ENCODE measurements around the gene ATP6V1C2. TPM values are rescaled to one million over a fixed set of nuclear protein-coding genes. Genes with fewer than 3 reads are reported as not detected.

Gene ATP6V1C2
- total and polyA plus RNA-seq, 2 donors (not counting 3 experiments of a cell fraction or from before 2014, with no cell fraction given), result 0.03 to 0.13 TPM

DNA sequence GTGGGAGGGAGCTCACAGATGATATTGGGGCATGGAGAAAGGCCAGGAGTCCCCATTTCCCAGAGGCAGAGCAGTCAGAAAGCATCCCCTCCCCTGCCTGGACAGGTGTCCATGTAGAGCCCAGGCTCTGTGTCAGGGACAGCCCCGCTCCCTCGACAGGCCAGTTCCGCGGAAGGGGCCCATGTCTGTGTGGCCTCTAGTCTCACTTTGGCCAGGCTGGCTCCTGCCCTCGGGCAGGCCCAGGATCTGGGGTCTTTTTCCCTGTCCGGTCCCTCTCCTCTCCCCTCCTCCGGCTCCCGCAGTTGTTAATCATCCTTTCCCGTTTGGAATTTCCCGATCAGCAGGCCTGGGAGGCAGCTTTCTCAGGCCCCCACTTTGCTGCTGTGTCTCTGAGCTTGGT is 111.6 kb downstream of the ATP6V1C2 start:
- H3K4me3 ChIP-seq (replicated peaks in 1 of 3; ENCODE audit: insufficient read depth in 1 of 3, low read depth in 1 of 3, low read length in 3 of 3), result no peak overlapping the region
- dilution Hi-C loops (cut with MboI; ENCODE audit: extremely low pct_ligation_motif_present, low sequenced_read_pairs) (no loop called here), intact Hi-C loops (cut with micrococcal nuclease) (loop anchor here (2.0 to 5.0 kb wide), 2 partner anchors 68 to 614 kb away; no protein-coding TSS in a partner anchor)
- no peaks in the 10 kb centered on the region for H3K79me2 ChIP-seq (ENCODE audit: control insufficient read depth, insufficient read depth, low read length)
- ChIA-PET CTCF (interaction anchor here (0.5 to 11.3 kb wide), 98 partner anchors 10 to 837 kb away, joined by 3 to 738 read pairs (median 4); partner anchors contain the start of genes E2F6, KCNF1, NTSR2 and PDIA6), POLR2A (no interaction called here)
- H3K27ac ChIP-seq (ENCODE audit: insufficient read depth, low read depth, low read length), result no peak overlapping the region
- FAIRE-seq (no peak), DNase-seq (ENCODE audit: low read depth, low spot score) (no peak)
- TF ChIP-seq POLR2AphosphoS5 (IDR thresholded peaks at IDR 0.05; ENCODE audit: insufficient read depth, low read depth, low read length) (no peak), FOS (IDR thresholded peaks at IDR 0.05; ENCODE audit: borderline replicate concordance, insufficient read depth, low read length) (no peak), JUN (IDR thresholded peaks at IDR 0.05; ENCODE audit: borderline replicate concordance, insufficient read depth, insufficient read length, low read depth) (no peak), EZH2 (IDR thresholded peaks at IDR 0.05; ENCODE audit: borderline replicate concordance, low read depth, low read length, severe bottlenecking) (no peak), MYC (IDR thresholded peaks at IDR 0.05; ENCODE audit: low read depth, low read length) (no peak), POLR2A (IDR thresholded peaks at IDR 0.05; ENCODE audit: low read depth, low read length) (no peak), GATA2 (IDR thresholded peaks at IDR 0.05; ENCODE audit: insufficient read depth, insufficient read length, low read depth, low read length) (no peak)
- TF ChIP-seq, protein P1, sequence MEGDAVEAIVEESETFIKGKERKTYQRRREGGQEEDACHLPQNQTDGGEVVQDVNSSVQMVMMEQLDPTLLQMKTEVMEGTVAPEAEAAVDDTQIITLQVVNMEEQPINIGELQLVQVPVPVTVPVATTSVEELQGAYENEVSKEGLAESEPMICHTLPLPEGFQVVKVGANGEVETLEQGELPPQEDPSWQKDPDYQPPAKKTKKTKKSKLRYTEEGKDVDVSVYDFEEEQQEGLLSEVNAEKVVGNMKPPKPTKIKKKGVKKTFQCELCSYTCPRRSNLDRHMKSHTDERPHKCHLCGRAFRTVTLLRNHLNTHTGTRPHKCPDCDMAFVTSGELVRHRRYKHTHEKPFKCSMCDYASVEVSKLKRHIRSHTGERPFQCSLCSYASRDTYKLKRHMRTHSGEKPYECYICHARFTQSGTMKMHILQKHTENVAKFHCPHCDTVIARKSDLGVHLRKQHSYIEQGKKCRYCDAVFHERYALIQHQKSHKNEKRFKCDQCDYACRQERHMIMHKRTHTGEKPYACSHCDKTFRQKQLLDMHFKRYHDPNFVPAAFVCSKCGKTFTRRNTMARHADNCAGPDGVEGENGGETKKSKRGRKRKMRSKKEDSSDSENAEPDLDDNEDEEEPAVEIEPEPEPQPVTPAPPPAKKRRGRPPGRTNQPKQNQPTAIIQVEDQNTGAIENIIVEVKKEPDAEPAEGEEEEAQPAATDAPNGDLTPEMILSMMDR (IDR thresholded peaks at IDR 0.05; ENCODE audit: extremely low read depth in 1 of 2, insufficient read depth in 1 of 2, low read depth in 1 of 2, low read length in 2 of 2), result no peak
- TF ChIP-seq, protein P2, sequence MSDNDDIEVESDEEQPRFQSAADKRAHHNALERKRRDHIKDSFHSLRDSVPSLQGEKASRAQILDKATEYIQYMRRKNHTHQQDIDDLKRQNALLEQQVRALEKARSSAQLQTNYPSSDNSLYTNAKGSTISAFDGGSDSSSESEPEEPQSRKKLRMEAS (IDR thresholded peaks at IDR 0.05; ENCODE audit: insufficient read depth, insufficient read length), result no peak
- H3K27me3 ChIP-seq (ENCODE audit: control insufficient read depth in 2 of 2, insufficient read depth in 2 of 2, low read length in 2 of 2), result peaks cover 0 to 3% of the 10 kb centered on the region in 2 experiments
- H3K36me3 ChIP-seq (ENCODE audit: control insufficient read depth in 2 of 2, extremely low read depth in 1 of 2, insufficient read depth in 2 of 2, low read length in 2 of 2), result no peaks in the 10 kb centered on the region
- H3K4me2 ChIP-seq (ENCODE audit: insufficient read depth, low read length), result no peak overlapping the region
- H2AFZ ChIP-seq (ENCODE audit: low read depth, low read length), result no peak overlapping the region
- H3K9me3 ChIP-seq (replicated peaks; ENCODE audit: control insufficient read depth, insufficient read depth, low read length), result no peaks in the 10 kb centered on the region
- peaks cover 11% of the 10 kb centered on the region for H3K4me1 ChIP-seq (ENCODE audit: control insufficient read depth, extremely low read depth, insufficient read depth, low read length)
- no TSS peak for BruUV-seq (replicated peaks)
- H3K9ac ChIP-seq (replicated peaks; ENCODE audit: extremely low read depth, insufficient read depth, low read length), result no peak overlapping the region
- no peaks in the 10 kb centered on the region for H4K20me1 ChIP-seq (replicated peaks; ENCODE audit: control insufficient read depth, extremely low read depth, insufficient read depth, low read length)
- no peaks in the 10 kb centered on the region for H3K9me1 ChIP-seq (replicated peaks; ENCODE audit: control insufficient read depth, extremely low read depth, insufficient read depth, low read length)

Data from endothelial cell of umbilical vein (primary cell).